AG08396 (cell line): Measurements from ENCODE around the gene COPRS.
A peak's percentile ranks its signal among the peaks of the same experiment; 100 is the strongest.
"Not testable (repeated sequence)": the region's sequence is repeated elsewhere in the genome, so short reads cannot be mapped to it uniquely, and the experiment has no call there.

Experiments used
- DNase-seq: peaks from one replicate; pipeline ENCODE4 v3.0.0; 2012; ENCODE audit warnings: low spot score, mixed read lengths

Gene COPRS

DNA sequence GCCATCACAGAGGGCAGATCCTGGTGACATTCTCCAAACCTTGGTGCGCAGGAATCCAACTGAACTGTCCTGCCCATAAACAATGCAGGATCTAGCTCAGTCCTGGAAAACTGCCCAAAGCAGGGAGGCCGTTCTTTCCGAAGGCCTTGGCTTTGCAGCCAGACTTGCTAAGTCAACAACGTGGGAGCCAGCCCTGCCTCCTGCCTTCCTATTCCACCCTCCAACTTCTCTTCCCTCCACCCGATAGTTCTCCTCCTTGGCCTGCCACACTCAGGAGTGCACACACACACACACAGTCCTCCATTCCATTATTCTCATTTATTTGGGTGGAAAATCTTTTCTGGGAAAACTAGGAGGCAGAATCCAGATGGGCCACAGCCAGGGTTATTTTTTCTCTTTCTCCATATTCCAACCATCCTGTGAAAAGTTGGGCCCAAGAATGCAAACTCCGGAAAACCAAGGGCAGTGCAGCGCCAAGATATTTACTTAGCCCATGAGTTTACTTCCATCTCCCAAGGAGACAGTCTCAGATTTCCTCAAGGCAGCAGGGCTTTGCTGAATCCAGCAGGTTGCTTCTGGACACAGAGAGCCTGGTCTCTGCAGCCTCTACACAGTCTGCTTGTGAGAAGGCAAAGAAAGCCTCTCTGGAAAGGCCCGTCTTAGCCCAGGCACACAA lies 15.8 kb downstream of the COPRS start:
- peak; percentile 63 for DNase-seq

- peak; percentile 82 for DNase-seq
Observed at GRCh38 chr17:31842195-31843069, 16.6 kb downstream of the COPRS start.

- DNase-seq, result no peak
Observed at GRCh38 chr17:31841850-31842194, 17.2 kb downstream of the COPRS start.

DNA sequence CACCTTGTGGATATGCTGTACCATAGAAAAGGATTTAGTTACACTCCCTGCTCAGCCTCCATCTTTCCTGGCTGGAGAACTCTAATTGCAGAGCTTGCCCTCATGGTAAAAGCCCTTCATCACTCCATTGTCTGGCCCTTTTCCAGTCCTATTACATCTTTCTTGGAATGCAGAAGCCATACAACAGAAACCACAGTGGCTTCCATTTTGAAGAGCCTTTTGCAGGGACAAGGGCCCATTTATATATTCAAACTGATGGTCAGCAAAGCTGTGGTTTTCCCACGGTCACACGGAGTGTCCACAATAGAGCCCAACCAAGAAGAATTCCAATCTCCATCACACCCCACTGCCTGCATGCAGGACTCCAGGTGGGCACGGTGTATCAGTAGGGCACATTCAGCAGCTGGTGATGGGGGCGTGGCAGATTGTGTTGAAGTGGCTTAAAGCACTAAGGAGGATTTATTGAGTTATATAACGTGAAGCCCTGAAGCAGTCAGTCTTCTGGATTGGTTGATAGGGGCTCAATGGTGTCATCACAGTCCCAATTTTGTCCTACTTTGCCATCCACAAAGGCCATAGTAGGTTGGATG lies 20.3 kb downstream of the COPRS start:
- no peak for DNase-seq

GRCh38 chr17:31835984-31836383 lies 23.1 kb downstream of the COPRS start:
- DNase-seq, result no peak

DNA sequence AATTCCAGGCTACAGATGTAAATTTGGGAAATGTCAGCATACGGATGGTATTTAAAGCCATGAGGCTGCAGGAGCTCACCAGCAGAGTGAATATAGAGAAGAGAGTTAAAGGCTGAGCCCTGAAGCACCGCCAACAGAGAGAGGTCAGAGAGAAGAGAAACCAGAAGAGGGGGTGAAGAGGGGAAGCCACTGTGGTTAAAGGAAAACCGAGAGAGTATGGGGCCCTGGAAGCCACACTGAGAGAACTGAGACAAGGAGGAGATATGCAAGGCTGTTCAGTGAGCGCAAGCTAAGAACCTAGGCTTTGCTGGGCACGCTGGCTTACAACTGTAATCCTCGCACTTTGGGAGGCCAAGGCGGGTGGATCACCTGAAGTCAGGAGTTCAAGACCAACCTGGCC lies 24.6 kb downstream of the COPRS start:
- DNase-seq, result no peak

GRCh38 chr17:31832746-31833145 lies 26.3 kb downstream of the COPRS start:
- no peak for DNase-seq

DNA sequence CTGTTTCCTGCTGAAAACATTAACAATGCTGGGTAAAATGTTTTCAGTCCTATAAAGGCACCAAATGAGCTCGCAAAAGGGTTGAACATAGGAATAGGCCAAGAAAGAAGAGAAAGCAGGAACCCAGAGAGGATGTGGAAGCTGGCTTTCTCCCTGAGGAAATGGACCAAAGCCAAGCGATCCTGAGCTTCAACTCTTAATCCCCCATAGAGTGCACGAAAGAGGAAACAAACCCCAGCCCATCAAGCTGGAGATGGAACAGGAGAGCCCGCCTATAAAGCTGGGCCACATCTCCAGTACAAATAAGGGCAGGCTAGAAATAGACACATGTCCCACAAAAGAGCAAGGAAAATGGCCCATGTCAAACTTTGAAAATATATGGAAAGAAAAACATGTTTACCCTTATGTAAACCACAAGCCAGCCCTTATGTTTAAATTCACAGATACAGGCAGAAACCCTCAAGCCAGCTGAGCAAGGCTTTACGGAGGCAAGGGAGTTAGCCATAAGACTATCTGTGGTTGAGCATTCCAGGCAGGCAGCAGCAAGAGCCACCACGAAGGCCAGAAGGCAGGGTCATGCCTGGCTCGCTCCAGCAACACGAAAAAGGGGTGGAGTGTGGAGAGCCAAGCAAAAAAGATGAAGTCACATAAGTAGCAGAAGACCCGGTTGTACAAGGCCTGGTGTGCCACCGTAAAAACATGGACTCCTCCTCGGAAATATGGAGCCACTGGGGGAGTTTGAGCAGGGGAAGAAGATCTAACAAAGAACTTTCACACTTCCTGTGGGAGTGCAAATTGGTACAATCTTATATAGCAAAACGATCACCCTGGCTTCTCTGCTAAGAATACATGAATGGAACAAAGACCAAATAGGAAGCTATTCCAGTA lies 27.8 kb downstream of the COPRS start:
- DNase-seq, result peak; percentile 24

GRCh38 chr17:31829649-31830048 lies 29.4 kb downstream of the COPRS start:
- no peak for DNase-seq

- DNase-seq, result not testable (repeated sequence)
Observed at GRCh38 chr17:31828955-31829354, 30.1 kb downstream of the COPRS start.

DNA sequence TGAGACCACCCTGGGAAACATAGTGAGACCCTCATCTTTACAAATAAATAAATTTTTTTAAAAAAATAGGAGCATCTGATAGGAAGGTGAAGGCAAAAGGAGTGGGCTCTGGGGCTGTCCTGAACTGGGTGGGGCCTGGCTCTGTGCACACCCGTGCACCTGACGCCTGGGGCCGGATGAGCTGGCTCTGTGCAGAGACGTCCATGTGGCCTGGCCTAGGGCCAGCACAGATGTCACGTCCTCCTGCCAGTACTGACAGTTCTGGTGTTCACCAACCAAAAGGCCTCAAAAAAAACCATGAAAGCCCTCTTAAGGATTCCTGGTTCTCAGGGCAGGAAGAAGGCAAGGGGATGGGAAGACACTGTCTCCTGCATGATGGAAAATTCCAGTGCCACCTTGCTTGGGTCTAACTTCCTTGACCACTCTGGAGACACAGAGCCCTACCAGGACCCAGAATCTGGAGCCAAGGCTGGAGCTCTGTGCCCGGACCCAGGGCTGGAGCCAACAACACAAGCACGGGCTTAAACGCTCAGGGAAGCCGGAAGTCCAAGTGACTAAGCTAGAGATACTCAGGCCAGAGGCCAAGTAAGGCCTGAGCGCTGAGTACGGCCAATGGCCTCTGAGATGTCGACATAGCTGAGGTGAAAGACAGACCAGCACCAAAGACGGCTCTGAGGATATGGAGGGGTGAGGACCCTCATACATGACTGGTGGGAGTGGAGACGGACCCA lies 32.9 kb downstream of the COPRS start:
- DNase-seq, result no peak

- DNase-seq, result no peak
Observed at GRCh38 chr17:31824766-31825360, 34.2 kb downstream of the COPRS start.

DNA sequence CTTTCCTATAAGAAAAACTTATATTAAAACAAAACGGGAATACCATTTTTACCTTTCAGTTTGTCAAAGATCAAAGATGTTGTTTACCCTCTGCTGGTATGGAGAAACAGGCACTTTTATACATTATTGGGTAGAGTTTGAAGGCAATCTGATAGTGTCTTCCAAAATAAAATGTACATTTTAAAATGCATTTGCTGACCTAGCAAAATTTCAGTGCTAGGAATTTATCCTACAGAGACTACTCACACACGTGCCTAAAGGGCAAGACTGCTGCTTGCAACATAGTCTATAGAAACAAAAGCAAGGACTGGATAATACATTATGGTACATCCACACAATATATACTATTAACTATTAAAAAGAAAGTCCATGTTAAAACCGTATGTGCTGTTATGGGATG lies 36.0 kb downstream of the COPRS start:
- no peak for DNase-seq

GRCh38 chr17:31820691-31821435 lies 38.2 kb downstream of the COPRS start:
- no peak for DNase-seq

DNA sequence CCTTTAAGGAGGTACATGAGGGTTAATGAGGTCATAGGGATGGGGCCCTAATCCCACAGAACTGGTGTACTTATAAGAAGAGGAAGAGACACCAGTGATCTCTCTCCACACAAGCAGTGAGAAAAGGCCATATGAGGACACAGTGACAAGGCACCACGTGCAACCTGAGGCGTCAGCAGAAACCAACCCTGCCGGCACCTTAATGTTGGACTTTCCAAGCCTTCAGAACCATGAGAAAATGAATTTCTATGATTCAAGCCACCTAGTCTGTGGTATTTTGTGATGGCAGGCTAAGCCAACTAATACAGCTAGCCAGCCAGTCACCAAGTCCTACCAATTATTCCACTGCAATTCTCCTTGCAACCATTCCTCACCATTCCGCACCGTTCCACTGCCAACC lies 39.5 kb downstream of the COPRS start:
- no peak for DNase-seq

DNA sequence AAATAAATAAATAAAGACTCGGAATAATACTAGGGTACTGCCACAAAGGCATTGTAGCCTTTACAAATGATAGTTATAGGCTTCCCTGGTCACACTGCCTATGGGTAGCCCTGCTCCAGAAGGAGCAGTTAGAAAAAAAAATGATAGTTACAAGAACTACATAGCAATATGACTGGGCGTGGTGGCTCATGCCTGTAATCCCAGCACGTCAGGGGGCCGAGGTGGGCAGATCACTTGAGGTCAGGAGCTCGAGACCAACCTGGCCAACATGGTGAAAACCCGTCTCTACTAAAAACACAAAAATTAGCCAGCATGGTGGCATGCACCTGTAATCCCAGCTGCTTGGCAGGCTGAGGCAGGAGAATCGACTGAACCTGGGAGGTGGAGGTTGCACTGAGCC lies 40.2 kb downstream of the COPRS start:
- not testable (repeated sequence) for DNase-seq

DNA sequence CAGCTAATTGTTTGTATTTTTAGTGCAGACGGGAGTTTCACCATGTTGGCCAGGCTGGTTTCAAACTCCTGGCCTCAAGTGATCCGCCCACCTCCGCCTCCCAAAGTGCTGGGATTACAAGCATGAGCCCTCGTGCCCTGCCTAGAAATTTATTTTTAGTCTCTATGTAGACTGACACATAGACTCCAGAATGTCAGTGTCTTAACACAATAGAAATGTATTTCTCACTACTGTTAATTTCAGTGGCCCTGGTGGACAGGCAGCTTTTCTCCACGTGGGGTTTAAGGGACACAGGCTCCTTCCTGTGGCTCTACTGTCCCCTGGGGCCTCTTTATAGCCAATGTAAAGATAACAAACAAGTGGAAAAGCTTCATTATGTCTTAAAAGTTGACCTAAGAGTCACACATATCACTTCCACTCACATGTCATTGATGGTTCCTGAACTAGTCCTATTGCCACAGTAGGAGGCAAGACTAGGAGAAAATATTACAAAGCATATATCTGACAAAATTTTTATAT lies 43.8 kb downstream of the COPRS start:
- no peak for DNase-seq

DNA sequence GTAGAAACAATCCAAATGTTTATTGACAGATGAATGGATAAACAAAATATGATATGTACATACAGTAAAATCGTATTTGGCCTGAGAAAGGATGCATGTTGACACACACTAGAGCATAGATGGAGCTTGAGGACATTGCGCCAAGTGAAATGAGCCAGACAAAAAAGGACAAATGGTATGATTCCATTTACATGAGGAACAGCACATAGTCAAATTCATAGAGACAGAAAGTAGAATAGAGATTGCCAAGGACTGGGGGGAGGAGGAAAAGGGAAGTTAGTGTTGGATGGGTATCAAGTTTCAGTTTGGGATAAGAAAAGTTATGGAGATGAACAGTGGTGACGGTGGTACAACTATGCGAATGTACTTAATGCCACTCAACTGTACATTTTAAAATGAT lies 47.9 kb downstream of the COPRS start:
- no peak for DNase-seq

- DNase-seq, result not testable (repeated sequence)
Observed at GRCh38 chr17:31809876-31810275, 49.2 kb downstream of the COPRS start.

- DNase-seq, result no peak
Observed at GRCh38 chr17:31808521-31809050, 50.5 kb downstream of the COPRS start.
